ENCODE data around the gene PCYT1A.
"Not testable (repeated sequence)": the region's sequence is repeated elsewhere in the genome, so short reads cannot be mapped to it uniquely, and the experiment has no call there.

PCYT1A gene

DNA sequence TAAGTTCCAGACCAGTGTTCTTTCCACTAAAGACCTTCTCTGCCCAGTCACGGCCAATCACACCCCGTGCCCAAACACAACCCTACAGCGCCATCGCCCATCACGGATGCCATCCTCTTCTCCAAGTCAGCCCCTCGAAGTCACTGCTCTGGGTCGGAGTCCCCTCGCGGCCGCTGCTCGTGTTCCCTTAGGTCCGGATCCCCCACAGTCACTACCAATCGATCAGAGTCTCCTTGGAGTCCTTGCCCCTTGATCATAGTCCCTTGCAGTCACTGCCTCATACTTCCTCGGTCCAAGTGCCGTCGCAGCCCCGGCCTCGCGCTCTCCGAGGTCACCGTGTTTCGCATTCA lies 461 bp downstream of the PCYT1A start:
- DNase-seq (ENCODE audit: low spot score) = peak; percentile 58

DNA sequence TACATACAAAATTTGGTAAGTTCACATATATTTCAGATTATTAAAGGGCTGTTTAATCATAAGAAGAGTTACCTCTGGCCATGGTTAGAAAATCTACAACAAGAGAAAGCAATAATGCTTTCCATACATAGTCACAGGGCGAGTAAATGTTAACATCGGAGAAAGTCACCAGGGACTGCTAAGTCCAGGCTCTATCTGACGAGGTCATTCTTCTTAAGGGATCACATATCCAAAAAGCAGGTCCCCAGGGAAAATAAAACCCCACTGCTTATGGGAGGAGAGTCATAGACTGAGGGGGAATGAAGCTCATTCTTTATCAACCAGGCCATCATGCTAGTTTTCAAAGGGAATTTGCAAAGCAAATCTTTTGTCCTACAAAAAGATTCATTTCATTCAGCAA lies 3.1 kb downstream of the PCYT1A start:
- DNase-seq (ENCODE audit: low spot score) = peak; percentile 37

DNA sequence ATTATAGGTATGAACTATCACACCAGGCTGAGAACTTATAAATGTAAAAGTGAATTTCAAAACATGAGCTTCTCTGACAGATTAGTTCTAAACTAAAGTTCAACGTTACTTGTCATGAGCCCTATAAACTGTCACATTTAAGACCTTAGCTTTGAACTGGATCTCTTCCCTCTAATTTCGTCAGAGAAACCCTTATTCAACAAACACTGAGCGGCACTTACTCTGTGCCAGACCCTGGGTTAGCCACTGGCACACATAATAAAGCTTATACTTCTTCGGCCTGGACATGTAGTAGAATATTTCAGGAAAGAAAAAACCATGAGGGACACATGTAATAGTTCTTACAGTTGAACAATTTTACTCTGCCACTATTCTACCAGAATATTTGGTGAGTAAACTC lies 5.6 kb downstream of the PCYT1A start:
- DNase-seq (ENCODE audit: low spot score) = no peak

DNA sequence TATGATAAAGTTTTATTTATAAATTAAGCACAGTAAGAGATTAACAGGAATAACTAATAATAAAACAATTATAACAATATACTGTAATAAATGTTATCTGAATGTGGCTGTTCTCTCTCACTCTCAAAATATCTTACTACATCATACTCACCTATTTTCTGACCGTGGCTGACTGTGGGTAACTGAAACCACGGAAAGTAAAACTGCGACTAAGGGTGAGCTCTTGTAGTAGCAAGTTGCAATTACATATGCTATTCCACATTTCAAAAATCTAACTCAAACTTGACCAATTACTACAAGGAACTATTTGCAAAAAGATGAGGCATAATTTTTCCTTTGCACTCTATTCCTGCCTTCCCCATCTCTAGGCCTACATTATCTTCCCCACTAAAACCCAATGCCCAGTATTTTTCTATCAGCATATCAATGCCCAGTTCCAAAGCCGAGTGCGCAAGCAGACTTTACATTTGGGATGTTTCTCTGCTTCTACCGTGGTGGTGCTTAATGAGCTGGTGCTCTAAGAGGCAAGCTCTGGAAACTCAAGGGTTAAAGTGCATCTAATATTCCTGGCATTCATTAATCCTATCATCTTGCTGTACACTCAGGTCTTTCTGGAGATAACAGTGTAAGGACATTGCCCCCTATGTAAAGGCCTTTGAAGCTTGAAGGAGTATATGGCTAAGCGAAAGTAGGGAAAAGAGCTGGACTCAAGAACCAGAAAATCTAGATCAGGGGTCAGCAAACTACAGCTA lies 6.7 kb downstream of the PCYT1A start:
- DNase-seq (ENCODE audit: low spot score) = no peak

DNA sequence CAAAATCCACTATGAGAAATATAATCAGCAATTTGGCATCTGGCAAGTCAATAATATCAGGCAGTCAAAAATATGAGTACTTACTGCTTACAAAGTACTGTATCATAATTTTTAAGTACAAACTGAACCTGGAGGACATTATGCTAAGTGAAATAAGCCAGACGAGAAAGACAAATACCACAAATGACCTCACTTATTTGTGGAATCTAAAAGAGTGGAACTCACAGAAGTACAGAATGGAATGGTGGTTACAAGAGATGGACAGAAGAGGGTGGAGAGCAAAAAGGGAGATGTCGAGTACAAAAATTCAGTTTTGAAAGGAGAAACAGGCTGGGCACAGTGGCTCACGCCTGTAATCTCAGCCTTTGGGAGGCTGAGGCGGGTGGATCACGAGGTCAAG lies 12.4 kb downstream of the PCYT1A start:
- DNase-seq (ENCODE audit: low spot score) = no peak

DNA sequence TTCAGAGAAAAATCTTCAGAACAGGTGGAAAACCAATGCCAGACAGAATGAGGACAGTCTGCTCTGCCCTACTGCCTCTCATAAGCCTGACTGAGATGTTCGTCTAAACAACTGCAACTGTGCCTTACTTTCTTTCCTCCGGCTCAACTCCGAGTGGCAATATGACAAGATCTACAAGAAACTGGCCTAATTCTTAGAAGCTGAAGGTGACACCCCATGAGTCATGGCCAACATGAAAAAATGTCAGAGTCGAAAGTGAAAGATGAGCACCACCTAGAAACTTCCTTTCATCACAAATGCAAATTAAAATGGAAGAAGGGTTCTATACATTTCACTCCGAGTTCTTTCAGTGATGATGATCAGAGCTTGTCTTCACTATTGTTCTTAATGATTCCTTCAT lies 12.9 kb downstream of the PCYT1A start:
- DNase-seq (ENCODE audit: low spot score) = no peak

DNA sequence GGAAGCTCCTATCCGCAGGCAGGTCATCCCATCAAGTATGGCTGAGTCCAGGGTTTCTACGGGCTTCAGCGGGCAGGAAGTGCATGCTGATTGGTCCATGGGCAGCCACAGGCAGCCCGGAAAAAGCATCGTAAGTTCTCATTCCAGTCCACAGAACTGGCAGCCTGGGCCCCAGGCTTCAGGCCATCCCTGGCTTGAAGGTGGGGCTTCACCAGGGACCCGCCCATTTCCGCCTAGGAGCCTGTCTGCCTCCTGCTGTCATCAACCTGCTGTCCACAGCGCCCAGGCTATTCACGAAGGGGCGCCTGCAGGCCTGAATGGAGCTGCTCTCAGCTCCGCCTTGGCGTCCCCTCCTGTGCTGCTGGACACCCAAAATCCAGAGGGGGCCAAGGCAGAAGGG lies 13.9 kb downstream of the PCYT1A start:
- no peak for DNase-seq (ENCODE audit: low spot score)

DNA sequence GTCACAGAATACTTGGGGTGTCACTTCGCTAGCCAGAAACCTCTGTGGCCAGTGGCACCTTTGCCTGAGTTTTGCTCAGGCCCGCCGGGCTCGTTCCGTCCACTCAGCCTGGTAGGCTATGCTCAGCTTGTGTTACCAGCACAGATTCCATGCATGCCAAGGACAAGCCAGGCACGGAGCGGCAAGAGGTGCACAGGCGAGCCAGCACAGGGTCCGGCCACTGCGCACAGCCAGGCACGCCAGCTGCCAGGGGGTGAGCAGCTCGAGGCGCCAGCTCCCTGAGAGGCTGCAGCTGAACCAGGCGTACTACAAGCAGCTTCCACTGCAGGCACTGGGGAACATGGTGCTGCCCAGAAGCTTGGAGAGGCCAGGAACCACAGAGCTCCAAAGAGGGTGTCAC lies 14.7 kb downstream of the PCYT1A start:
- no peak for DNase-seq (ENCODE audit: low spot score)

DNA sequence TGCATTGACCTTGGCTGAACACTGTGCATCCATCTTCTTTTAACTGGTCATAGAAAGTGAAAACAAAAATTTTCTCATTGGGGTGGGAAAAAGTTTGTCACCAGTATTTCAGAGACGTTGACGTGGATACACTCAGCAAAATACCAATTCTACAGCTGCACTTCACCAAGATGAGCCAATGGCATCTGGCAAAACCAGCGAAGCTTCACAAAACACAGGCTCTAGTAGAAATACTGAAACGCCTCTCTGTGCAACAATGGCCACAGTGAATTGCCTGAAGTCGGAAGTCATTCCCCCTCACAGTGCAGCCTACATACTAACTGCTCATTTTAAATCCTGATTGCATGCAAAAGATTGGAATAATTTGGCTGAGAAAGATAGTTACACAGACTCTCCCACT lies 17.0 kb downstream of the PCYT1A start:
- no peak for DNase-seq (ENCODE audit: low spot score)

DNA sequence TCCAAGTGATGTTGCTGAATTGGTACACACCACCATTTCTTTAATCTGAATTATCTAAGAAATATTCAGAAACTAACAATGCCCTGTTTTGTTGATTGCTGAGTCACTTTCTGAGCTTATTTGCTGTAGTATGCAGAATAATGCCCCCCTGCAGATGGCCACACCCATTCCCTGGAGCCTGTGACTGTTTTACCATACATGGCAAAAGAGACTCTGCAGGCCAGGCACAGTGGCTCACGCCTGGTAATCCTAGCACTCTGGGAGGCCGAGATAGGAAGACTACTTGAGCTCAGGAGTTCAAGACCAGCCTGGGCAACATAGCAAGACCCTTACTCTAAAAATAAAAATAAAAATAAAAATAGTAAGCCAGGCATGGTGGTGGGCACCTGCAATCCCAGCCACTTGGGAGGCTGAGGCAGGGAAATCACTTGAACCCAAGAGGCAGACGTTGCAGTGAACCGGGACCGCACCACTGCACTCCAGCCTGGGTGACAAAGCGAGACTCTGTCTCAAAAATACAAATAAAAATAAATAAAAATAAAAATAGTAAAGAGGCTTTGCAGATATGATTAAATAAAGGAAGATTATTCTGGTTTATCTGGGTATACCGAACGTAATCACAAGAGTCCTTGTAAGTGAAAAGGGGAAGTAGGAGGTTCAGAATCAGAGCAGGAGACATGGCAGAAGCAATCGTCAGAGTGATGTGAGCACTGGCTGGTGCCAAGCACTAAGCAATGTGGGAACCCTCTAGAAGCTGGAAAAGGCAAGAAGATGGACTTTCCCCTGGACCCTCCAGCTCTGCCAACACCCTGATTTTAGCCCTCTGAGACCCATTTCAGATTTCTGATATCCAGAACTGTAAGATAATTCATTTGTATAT lies 19.0 kb downstream of the PCYT1A start:
- peak; percentile 47 for DNase-seq (ENCODE audit: low spot score)

DNA sequence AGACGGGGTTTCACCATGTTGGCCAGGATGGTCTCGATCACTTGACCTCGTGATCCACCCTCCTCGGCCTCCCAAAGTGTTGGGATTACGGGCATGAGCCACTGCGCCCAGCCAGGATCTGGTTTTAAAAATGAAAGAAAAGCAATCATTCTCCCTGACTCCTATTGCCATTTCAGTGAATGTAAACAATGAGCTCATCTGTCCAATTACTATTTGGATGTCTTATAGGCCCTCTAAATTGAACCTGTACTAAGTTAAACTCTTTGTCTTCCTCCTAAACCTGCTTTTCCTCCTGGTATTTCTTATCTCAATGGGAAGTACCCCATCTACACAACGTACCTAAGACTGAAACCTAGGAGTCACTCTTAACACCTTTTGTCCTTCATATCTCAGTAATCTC lies 23.7 kb downstream of the PCYT1A start:
- no peak for DNase-seq (ENCODE audit: low spot score)

DNA sequence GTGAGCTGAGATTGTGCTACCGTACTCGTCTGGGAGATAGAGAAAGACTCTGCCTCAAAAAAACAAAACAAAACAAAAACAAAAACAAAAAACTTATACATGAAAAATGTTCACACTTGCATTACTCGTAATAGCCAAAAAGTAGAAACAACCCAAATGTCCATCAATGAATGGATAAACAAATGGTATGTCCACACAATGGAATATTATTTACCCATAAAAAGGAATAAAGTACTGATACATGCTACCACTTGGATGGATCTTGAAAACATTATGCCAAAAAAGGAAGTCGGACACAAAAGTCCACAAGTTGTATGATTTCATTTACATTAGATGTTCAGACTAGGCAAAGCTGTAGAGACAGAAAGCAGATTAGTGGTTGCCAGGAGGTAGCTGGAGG lies 26.7 kb downstream of the PCYT1A start:
- DNase-seq (ENCODE audit: low spot score) = no peak

DNA sequence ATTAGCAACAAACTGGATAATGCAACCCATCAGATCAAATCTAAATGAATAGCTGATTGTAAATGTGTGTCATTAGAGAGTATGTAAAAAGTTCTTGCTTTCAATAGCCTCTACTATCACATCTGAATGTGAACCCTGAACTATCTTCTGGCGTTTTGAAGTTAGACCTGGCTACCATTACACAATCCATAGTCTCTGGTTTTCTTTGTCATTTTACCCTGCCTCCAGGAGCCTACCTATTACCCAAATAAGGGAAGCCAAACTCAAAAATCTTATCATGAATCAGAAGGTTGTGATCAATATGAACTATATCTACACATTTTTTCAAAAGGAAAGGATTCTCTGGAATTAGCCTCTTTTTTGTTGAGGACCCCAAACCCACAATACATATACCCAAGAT lies 31.8 kb downstream of the PCYT1A start:
- DNase-seq (ENCODE audit: low spot score) = no peak

DNA sequence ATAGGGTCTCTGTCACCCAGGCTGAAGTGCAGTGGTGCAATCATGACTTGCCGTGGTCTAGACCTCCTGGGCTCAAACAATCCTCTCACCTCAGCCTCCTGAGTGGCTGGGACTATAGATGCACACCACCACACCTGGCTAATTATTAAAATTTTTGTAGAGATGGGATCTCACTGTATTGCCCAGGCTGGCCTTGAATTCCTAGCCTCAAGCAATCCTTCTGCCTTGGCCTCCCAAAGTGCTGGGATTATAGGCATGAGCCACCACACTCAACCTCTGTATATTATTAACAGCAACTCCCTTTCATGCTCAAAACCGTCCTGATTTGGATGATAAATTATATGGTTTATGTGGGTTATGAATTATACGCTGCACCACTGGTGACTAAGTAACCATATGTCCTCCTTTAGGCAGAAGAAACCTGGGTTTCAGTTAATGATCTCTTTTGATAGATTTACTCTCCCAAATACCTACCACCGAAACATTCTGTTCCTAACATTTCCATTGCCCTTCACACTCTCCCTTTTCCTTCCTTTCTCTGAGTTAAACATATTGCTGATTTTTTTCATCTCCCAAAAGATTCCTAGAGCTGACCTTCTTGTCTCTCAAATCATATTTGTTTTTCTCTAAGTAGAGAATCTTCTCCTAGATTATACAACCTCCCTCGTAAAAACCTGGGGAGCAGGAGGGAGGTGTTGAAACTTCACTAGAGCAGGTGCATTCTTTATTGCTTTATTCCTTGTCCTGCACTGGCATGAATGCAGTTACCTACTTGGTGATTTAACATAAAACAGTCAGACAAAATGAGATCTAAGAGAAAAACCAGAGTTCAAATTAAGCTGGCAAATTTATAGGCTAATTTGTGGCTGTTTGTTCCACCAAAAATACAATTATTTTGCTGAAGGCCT lies 32.9 kb downstream of the PCYT1A start:
- DNase-seq (ENCODE audit: low spot score) = no peak

DNA sequence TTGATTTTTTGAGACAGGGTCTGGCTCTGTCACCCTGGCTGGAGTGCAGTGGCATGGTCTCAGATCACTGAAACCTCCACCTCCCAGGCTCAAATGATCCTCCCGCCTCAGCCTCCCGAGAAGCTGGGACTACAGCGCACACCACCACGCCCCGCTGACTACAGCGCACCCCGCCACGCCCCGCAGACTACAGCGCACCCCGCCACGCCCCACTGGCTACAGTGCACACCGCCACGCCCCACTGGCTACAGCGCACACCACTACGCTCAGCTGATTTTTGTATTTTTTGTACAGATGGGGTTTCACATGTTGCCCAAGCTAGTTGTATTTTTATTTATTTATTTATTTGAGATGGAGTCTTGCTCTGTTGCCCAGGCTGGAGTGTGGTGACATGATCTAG lies 35.6 kb downstream of the PCYT1A start:
- no peak for DNase-seq (ENCODE audit: low spot score)

DNA sequence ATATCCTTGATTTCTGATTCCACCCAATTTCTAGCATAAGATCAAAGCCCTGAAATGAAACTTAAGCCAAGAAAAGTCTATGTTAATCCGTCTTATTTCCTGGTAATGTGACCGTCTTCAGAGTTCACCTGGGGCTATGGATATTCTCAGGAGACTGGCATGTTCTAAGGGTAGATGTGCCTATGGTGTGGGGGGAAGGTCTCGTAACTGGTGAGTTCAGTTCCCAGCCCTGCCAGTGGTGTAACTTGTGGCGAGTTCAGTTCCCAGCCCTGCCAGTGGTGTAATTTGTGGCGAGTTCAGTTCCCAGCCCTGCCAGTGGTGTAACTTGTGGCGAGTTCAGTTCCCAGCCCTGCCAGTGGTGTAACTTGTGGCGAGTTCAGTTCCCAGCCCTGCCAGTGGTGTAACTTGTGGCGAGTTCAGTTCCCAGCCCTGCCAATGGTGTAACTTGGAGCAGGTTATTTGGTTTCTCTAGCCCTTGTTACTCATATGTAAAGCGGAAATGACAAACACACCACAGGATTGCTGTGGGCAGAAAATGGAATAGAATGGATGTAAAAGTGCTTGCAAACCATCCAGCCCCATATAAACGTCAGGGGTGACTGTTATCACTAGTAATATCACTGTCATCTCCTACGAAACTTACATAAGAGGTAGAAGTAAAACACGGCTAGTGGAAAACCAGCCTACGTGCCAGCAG lies 40.8 kb downstream of the PCYT1A start:
- DNase-seq (ENCODE audit: low spot score) = peak; percentile 31

DNA sequence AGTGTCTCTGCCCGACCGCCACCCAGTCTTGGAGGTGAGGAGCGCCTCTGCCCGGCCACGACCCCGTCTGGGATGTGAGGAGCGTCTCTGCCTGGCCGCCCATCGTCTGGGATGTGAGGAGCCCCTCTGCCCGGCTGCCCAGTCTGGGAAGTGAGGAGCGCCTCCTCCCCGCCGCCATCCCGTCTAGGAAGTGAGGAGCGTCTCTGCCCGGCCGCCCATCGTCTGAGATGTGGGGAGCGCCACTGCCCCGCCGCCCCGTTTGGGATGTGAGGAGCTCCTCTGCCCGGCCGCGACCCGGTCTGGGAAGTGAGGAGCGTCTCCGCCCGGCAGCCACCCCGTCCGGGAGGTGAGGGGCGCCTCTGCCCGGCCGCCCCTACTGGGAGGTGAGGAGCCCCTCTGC lies 43.4 kb downstream of the PCYT1A start:
- not testable (repeated sequence) for DNase-seq (ENCODE audit: low spot score)

DNA sequence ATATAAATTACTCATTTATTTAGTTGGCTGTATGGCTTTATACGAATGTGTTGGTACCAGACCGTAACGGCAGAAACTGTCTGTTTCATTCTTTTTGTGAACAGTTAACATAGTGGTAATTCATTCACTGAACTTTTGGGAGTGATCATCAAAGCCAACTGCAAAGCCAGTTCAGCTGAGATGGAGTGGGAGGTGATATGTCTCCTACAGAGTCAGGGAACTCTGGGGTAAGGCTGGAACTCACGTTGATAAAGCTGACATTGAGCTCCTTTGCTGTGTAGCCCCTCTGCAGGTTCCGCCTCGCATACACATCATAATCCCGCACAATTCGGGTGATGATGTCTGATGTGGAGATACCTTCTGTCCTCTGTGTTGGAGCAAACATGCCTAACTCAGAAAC lies 45.8 kb downstream of the PCYT1A start:
- no peak for DNase-seq (ENCODE audit: low spot score)

DNA sequence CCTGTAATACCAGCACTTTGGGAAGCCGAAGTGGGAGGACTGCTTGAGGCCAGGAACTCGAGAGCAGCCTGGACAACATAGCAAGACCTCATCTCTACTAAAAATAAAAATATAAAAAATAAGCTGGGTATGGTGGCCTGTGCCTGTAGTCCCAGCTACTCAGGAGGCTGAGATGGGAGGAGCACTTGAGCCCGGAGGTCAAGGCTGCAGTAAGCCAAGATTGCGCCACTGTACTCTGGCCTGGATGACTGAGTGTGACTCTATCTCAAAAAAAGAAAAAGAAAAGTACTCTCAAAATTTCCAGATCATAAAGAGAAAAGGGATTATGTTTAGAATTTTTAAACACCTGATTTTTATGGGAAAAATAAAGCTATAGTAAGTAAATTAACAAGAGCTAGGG lies 47.1 kb downstream of the PCYT1A start:
- DNase-seq (ENCODE audit: low spot score) = no peak

DNA sequence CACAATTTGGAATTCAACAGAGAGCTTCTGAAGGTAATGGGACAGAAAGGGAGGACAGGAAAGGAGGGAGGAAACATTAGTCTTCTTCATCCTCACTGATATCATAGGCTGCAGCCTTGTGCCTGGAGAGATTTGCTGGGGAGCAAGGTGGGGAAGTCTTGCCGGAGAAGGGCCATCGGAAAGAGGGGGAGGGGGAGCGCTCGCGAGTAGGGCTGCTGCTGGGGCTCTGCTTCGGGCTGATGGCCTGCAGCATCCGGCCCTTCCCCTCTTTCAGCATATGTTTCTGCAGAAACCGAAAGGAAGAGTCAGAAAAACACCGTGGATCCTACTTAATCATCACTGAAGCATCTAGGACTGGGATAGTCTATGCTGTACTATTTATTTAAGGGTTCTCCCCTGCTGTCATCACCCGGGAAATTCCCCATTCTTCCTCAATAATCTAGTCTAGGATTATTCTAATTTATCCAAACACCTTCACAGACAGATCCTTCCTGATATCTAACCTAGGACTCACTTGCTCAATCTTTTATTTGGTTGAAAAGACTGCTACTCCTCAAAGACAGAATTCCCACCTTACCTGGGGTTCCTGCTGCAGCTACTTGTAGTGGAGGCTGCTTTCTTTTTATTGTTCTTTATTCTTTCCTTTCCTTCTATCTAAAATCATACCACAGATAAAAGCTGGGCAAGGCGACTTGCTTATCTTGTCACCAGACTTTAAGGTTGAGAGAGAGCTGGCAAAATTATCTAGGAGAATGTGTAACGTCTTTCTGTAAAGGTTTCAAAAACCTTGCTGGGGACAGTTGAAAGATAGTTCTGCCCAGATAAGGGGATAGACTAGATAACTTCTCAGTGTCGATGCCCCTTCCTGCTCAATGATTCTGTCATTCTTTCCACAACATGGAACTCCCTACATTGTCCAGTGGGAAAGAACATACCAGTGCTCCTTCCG lies 48.6 kb downstream of the PCYT1A start:
- no peak for DNase-seq (ENCODE audit: low spot score)

DNA sequence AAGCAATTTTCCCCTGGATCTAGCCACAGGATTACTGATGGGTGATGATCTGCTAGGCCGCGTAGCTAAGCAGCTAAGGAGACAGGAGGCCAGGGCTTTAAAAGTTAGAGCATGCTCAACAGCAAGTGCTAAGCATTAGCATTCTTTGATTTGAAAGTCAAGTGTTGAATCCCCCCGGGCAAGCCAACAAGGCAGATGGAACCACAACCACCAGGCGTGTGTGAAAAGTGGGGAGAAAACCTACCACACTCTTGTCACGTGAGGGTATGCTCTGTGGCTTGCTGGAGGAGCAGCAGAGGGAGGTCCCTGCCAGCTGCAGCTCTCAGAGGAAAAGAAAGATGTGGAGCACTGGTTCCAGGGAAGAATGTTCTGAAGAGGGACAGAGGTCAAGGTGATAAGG lies 50.3 kb downstream of the PCYT1A start:
- DNase-seq (ENCODE audit: low spot score) = no peak

Measured in RKO (cell line).